Upper lobe of left lung (tissue), 4 donors: ENCODE data around the gene PPP1R15B.
"Not testable (repeated sequence)": the region's sequence is repeated elsewhere in the genome, so short reads cannot be mapped to it uniquely, and the experiment has no call there.

Experiments
- POLR2A ChIP-seq, 4 donors: fragments of 450-650 bp; IDR thresholded peaks; one replicate each; pipeline ENCODE4 v1.5.1; 2016 to 2017; ENCODE audit warnings: antibody characterized with exemption in 4 of 4, mild to moderate bottlenecking in 2 of 4
- POLR2AphosphoS5 ChIP-seq, 2 donors: sonication (generic); formaldehyde crosslinking; IDR thresholded peaks; one replicate each; pipeline ENCODE4 v1.5.1; 2017; ENCODE audit warnings: antibody characterized with exemption in 2 of 2
- TF ChIP-seq, protein P1 (sequence below), 6 experiments: fragments of 450-650 bp in 4 of 6; fragments of 200-600 bp in 2 of 6; sonication (generic) in 2 of 6; IDR thresholded peaks; one replicate each; pipeline ENCODE4 v1.5.1; 2016 to 2019; ENCODE audit warnings: antibody characterized with exemption in 6 of 6

DNA sequence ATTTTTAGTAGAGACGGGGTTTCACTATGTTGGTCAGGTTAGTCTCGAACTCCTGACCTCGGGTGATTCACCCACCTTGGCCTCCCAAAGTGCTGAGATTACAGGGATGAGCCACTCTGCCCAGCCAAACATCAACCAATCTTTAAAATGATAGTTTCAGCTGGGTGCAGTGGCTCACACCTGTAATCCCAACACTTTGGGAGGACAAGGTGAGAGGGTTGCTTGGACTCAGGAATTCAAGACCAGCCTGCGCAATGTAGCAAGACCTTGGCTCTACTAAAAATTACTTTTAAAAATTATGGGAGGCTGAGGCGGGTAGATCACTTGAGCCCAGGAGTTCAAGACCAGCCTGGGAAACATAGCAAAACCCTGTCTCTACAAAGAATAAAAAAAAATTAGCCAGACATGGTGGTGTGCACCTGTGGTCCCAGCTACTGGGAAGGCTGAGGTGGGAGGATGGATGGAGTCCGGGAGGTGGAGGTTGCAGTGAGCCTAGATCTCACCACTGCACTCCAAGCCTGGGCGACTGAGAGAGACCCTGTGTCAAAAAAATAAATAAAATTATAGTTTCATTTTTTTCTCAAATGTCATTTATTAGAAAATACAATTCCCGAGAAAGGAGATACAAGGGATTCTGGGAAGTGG is 10.6 kb upstream of the PPP1R15B start:
- TF ChIP-seq, protein P1, sequence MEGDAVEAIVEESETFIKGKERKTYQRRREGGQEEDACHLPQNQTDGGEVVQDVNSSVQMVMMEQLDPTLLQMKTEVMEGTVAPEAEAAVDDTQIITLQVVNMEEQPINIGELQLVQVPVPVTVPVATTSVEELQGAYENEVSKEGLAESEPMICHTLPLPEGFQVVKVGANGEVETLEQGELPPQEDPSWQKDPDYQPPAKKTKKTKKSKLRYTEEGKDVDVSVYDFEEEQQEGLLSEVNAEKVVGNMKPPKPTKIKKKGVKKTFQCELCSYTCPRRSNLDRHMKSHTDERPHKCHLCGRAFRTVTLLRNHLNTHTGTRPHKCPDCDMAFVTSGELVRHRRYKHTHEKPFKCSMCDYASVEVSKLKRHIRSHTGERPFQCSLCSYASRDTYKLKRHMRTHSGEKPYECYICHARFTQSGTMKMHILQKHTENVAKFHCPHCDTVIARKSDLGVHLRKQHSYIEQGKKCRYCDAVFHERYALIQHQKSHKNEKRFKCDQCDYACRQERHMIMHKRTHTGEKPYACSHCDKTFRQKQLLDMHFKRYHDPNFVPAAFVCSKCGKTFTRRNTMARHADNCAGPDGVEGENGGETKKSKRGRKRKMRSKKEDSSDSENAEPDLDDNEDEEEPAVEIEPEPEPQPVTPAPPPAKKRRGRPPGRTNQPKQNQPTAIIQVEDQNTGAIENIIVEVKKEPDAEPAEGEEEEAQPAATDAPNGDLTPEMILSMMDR (IDR thresholded peaks at IDR 0.05), result not testable (repeated sequence)
- not testable (repeated sequence) for TF ChIP-seq POLR2AphosphoS5, POLR2A (IDR thresholded peaks at IDR 0.05)
